NT2/D1 (cell line): Measurements from ENCODE around the gene ALPG.
"Not testable (repeated sequence)": the region's sequence is repeated elsewhere in the genome, so short reads cannot be mapped to it uniquely, and the experiment has no call there.

Source experiments
- YY1 ChIP-seq: IDR thresholded peaks from 2 replicates; pipeline ENCODE4 v1.6.1; 2011; ENCODE audit not compliant: insufficient read length, insufficient read depth
- ZNF274 ChIP-seq: IDR thresholded peaks from 2 replicates; pipeline ENCODE4 v1.6.1; 2011; ENCODE audit warnings: mild to moderate bottlenecking, low read depth, low read length

- not testable (repeated sequence) for TF ChIP-seq ZNF274, YY1
Measured at GRCh38 chr2:232408269-232408668, 1.6 kb downstream of the ALPG start.
